ENCODE measurements around the gene ANKS1B.

The ANKS1B gene

GRCh38 chr12:98727196-98727595 is 1257.5 kb downstream of the ANKS1B start:
- no peak for TF ChIP-seq CTCF (IDR thresholded peaks at IDR 0.05; ENCODE audit: borderline replicate concordance, control extremely low read depth, extremely low read depth, insufficient read depth, missing control alignments)
- in situ Hi-C loops (cut with MboI; ENCODE audit: low sequenced_read_pairs, unreplicated experiment) = loop anchor here (25.0 kb wide), 1 partner anchor 260 kb away; no protein-coding TSS in a partner anchor

GRCh38 chr12:98725476-98726247 is 1259.1 kb downstream of the ANKS1B start:
- peak; percentile 22 for TF ChIP-seq CTCF (IDR thresholded peaks at IDR 0.05; ENCODE audit: borderline replicate concordance, control extremely low read depth, extremely low read depth, insufficient read depth, missing control alignments)
- in situ Hi-C loops (cut with MboI; ENCODE audit: low sequenced_read_pairs, unreplicated experiment) = loop anchor here (25.0 kb wide), 1 partner anchor 262 kb away; no protein-coding TSS in a partner anchor
- peak; percentile 54 for DNase-seq (ENCODE audit: low spot score)

More at GRCh38 chr12:98727196-98727595, 1257.5 kb downstream of the ANKS1B start:
- no peak for DNase-seq (ENCODE audit: low spot score)

GRCh38 chr12:98724384-98725155 is 1260.2 kb downstream of the ANKS1B start:
- no peak for DNase-seq (ENCODE audit: low spot score)
- in situ Hi-C loops (cut with MboI; ENCODE audit: low sequenced_read_pairs, unreplicated experiment) = loop anchor here (25.0 kb wide), 1 partner anchor 263 kb away; no protein-coding TSS in a partner anchor
- TF ChIP-seq CTCF (IDR thresholded peaks at IDR 0.05; ENCODE audit: borderline replicate concordance, control extremely low read depth, extremely low read depth, insufficient read depth, missing control alignments) = no peak

GRCh38 chr12:98721204-98721702 is 1263.5 kb downstream of the ANKS1B start:
- no peak for DNase-seq (ENCODE audit: low spot score)
- TF ChIP-seq CTCF (IDR thresholded peaks at IDR 0.05; ENCODE audit: borderline replicate concordance, control extremely low read depth, extremely low read depth, insufficient read depth, missing control alignments) = no peak
- in situ Hi-C loops (cut with MboI; ENCODE audit: low sequenced_read_pairs, unreplicated experiment) = no loop called here

- in situ Hi-C loops (cut with MboI; ENCODE audit: low sequenced_read_pairs, unreplicated experiment) = no loop called here
- TF ChIP-seq CTCF (IDR thresholded peaks at IDR 0.05; ENCODE audit: borderline replicate concordance, control extremely low read depth, extremely low read depth, insufficient read depth, missing control alignments) = no peak
- DNase-seq (ENCODE audit: low spot score) = peak; percentile 30
Measured at GRCh38 chr12:98719515-98720504, 1264.9 kb downstream of the ANKS1B start.

Measured in GM13976 (cell line).